ENCODE measurements around the gene OBSL1.

Gene OBSL1

DNA sequence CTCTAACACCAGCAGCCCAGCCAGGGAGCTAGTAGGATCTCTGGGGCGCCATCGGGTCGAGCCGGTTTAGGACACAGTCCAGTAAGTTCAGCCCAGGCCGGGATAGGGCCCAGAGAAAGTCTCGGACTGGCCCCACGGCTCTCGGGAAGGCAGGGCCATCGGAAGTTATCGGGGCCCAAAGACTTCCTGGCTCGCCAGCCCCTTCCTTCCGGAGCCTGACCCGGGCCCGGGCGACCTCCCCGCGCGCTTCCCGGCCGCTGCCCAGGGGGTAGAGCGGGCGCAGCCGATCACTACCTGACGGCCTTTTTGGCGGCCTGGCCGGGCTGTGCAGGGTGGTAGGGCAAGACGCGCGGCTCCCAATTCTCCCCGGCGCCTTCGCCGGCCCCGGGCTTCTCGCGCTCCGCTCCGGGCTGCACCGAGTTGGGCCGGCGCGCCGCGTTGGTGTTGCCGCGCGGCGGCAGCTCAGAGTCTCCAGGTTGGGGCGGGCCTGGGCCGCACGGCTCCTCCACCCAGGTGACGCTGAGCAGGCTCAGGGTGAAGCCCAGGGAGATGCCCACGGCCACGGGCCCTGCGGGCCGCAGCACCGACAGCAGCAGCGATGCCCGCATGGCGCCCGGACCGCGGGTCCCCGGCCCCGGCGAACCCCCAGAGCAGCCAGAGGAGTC is 28.3 kb downstream of the OBSL1 start:
- Histone ChIP-seq H3K9ac (ENCODE audit: low read depth, low read length, poor library complexity) (peak overlapping the region; percentile 88), H2AK5ac (ENCODE audit: low read depth, low read length) (no peak overlapping the region), H3K18ac (ENCODE audit: low read length) (peak overlapping the region; percentile 59), H2BK15ac (ENCODE audit: low read length) (peak overlapping the region; percentile 9), H2BK12ac (ENCODE audit: low read length) (no peak overlapping the region), H2AFZ (ENCODE audit: low read length) (peak overlapping the region; percentile 94), H3K9me3 (replicated peaks in 1 of 2; ENCODE audit: control insufficient read depth in 2 of 2, insufficient read depth in 1 of 2, low read depth in 1 of 2, low read length in 2 of 2) (no peaks in the 10 kb centered on the region), H2BK120ac (ENCODE audit: low read depth, low read length) (no peak overlapping the region), H3K36me3 (replicated peaks in 1 of 2; ENCODE audit: control insufficient read depth in 2 of 2, insufficient read depth in 2 of 2, low read length in 2 of 2) (peaks cover 13 to 41% of the 10 kb centered on the region in 2 donors), H2BK5ac (ENCODE audit: low read length) (peak overlapping the region; percentile 53), H3K4me1 (ENCODE audit: control insufficient read depth in 2 of 2, insufficient read depth in 1 of 2, low read depth in 1 of 2, low read length in 2 of 2) (peaks cover 17 to 19% of the 10 kb centered on the region in 2 donors), H3K4ac (ENCODE audit: low read length) (no peak overlapping the region), H3K4me3 (ENCODE audit: low read length in 2 of 2) (peak overlapping the region; percentile 92 to 96), H4K91ac (ENCODE audit: low read depth, low read length, poor library complexity) (no peak overlapping the region), H3K4me2 (ENCODE audit: insufficient read depth, low read length, poor library complexity, severe bottlenecking) (peak overlapping the region; percentile 96), H4K8ac (ENCODE audit: low read depth, low read length) (no peak overlapping the region), H3K23ac (ENCODE audit: low read depth, low read length, poor library complexity) (peak overlapping the region; percentile 91), H3K27ac (replicated peaks; ENCODE audit: low read length) (no peak overlapping the region), H3K79me1 (ENCODE audit: low read depth, low read length) (peaks cover 4% of the 10 kb centered on the region), H3K27me3 (ENCODE audit: control insufficient read depth in 3 of 3, insufficient read depth in 3 of 3, low read depth in 1 of 3, low read length in 3 of 3) (peaks cover 0 to 16% (median 0%) of the 10 kb centered on the region in 3 experiments), H3K14ac (ENCODE audit: low read length) (no peak overlapping the region)
- DNase-seq (ENCODE audit: low spot score), result no peak
- no CpG with 5 or more reads among the region's 66 CpGs for WGBS, 2 donors (ENCODE audit: extremely low coverage in 2 of 2, insufficient read length in 2 of 2, insufficient replicate concordance in 1 of 2)

DNA sequence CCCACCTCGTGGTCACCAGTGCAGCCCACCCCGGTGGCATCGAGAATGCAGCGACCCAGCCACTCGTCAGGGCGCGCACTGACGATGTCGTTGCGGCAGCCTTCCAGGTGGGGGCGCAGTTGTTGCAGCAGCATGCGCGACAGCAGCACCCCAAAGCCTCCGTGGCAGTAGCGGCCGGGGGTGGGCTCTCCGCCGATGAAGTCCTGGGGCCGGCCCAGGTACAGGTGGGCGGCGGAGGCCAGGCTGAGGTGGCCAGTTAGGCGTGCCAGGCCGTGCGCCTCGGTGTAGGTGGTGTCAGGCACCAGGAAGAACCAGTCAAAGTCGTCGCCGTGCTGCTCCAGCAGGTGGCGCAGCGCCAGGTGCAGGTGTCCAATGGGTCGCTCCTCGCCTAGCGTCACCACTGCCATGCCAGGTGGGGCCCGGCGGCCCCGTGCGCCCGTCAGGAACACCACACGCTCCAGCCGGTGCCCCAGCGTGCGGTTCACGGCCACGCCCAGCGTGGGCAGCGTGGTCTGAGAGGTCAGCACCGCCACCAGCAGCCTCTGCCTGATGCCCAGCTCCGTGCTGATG is 29.6 kb downstream of the OBSL1 start:
- no CpG with 5 or more reads among the region's 48 CpGs for WGBS, 2 donors (ENCODE audit: extremely low coverage in 2 of 2, insufficient read length in 2 of 2, insufficient replicate concordance in 1 of 2)
- no peak overlapping the region for H3K23ac ChIP-seq (ENCODE audit: low read depth, low read length, poor library complexity)
- H2BK5ac ChIP-seq (ENCODE audit: low read length), result no peak overlapping the region
- H3K79me1 ChIP-seq (ENCODE audit: low read depth, low read length), result peaks cover 4% of the 10 kb centered on the region
- peak overlapping the region; percentile 96 for H3K18ac ChIP-seq (ENCODE audit: low read length)
- peaks cover 23 to 28% of the 10 kb centered on the region in 2 donors for H3K4me1 ChIP-seq (ENCODE audit: control insufficient read depth in 2 of 2, insufficient read depth in 1 of 2, low read depth in 1 of 2, low read length in 2 of 2)
- no peak overlapping the region for H3K4ac ChIP-seq (ENCODE audit: low read length)
- peak overlapping the region; percentile 47 for H2AK5ac ChIP-seq (ENCODE audit: low read depth, low read length)
- H2BK120ac ChIP-seq (ENCODE audit: low read depth, low read length), result no peak overlapping the region
- no peak overlapping the region for H4K91ac ChIP-seq (ENCODE audit: low read depth, low read length, poor library complexity)
- H2AFZ ChIP-seq (ENCODE audit: low read length), result peak overlapping the region; percentile 75
- H4K8ac ChIP-seq (ENCODE audit: low read depth, low read length), result no peak overlapping the region
- peaks cover 0 to 16% (median 0%) of the 10 kb centered on the region in 3 experiments for H3K27me3 ChIP-seq (ENCODE audit: control insufficient read depth in 3 of 3, insufficient read depth in 3 of 3, low read depth in 1 of 3, low read length in 3 of 3)
- no peak overlapping the region for H2BK12ac ChIP-seq (ENCODE audit: low read length)
- H3K14ac ChIP-seq (ENCODE audit: low read length), result no peak overlapping the region
- no peaks in the 10 kb centered on the region for H3K9me3 ChIP-seq (replicated peaks in 1 of 2; ENCODE audit: control insufficient read depth in 2 of 2, insufficient read depth in 1 of 2, low read depth in 1 of 2, low read length in 2 of 2)
- peak overlapping the region; percentile 86 for H3K4me2 ChIP-seq (ENCODE audit: insufficient read depth, low read length, poor library complexity, severe bottlenecking)
- peaks cover 13 to 32% of the 10 kb centered on the region in 2 donors for H3K36me3 ChIP-seq (replicated peaks in 1 of 2; ENCODE audit: control insufficient read depth in 2 of 2, insufficient read depth in 2 of 2, low read length in 2 of 2)
- peak; percentile 78 for DNase-seq (ENCODE audit: low spot score)
- peak overlapping the region in 1 of 2 donors; percentile 65 for H3K4me3 ChIP-seq (ENCODE audit: low read length in 2 of 2)
- H3K9ac ChIP-seq (ENCODE audit: low read depth, low read length, poor library complexity), result peak overlapping the region; percentile 82
- peak overlapping the region; percentile 84 for H2BK15ac ChIP-seq (ENCODE audit: low read length)
- no peak overlapping the region for H3K27ac ChIP-seq (replicated peaks; ENCODE audit: low read length)

DNA sequence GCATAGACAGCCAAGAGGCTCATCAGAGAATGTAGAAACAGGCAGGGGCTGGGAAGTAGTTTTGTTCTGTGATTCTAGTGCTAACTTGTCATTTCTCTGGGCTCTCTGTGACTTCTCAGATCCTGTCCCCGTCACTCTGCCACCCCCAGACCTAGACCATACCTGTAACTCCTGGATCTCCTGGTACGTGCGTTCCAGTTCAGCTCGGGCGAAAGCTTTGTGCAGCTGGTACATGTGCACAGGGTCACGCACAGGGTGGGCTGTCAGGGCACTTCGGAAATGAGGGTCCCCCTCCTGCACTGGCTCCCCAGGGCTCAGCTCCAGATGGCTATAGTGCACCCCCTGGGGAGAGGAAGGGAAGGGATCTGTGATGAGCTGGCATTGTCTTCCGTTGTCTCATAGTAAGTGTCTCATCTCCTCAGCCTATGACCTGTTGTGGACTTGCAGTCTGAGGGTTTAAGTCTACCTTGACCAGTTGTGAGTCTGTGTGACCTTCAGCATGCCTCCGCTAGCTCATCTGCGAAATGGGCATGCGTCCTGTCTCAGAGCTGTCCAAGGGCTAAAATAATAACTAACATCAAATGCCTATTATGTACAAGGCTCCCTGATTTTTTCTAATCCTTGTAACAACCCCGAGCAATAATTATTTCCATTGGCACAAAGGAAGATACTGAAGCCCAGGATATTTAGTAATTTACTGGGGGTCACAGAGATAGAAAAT is 30.4 kb downstream of the OBSL1 start:
- Histone ChIP-seq H3K4me3 (ENCODE audit: low read length in 2 of 2) (peak overlapping the region in 1 of 2 donors; percentile 50), H3K27me3 (ENCODE audit: control insufficient read depth in 3 of 3, insufficient read depth in 3 of 3, low read depth in 1 of 3, low read length in 3 of 3) (peaks cover 0 to 16% (median 0%) of the 10 kb centered on the region in 3 experiments), H2BK120ac (ENCODE audit: low read depth, low read length) (no peak overlapping the region)

More for the DNA sequence above, 30.4 kb downstream of the OBSL1 start:
- Histone ChIP-seq H2AFZ (ENCODE audit: low read length) (no peak overlapping the region), H3K14ac (ENCODE audit: low read length) (no peak overlapping the region), H3K9ac (ENCODE audit: low read depth, low read length, poor library complexity) (no peak overlapping the region), H4K91ac (ENCODE audit: low read depth, low read length, poor library complexity) (no peak overlapping the region), H3K18ac (ENCODE audit: low read length) (no peak overlapping the region), H2BK15ac (ENCODE audit: low read length) (no peak overlapping the region), H3K4me2 (ENCODE audit: insufficient read depth, low read length, poor library complexity, severe bottlenecking) (no peak overlapping the region), H3K23ac (ENCODE audit: low read depth, low read length, poor library complexity) (no peak overlapping the region), H4K8ac (ENCODE audit: low read depth, low read length) (no peak overlapping the region), H2BK5ac (ENCODE audit: low read length) (no peak overlapping the region), H2BK12ac (ENCODE audit: low read length) (no peak overlapping the region), H3K27ac (replicated peaks; ENCODE audit: low read length) (no peak overlapping the region), H3K79me1 (ENCODE audit: low read depth, low read length) (peaks cover 4% of the 10 kb centered on the region), H3K4ac (ENCODE audit: low read length) (no peak overlapping the region), H2AK5ac (ENCODE audit: low read depth, low read length) (no peak overlapping the region), H3K4me1 (ENCODE audit: control insufficient read depth in 2 of 2, insufficient read depth in 1 of 2, low read depth in 1 of 2, low read length in 2 of 2) (peaks cover 23 to 28% of the 10 kb centered on the region in 2 donors), H3K36me3 (replicated peaks in 1 of 2; ENCODE audit: control insufficient read depth in 2 of 2, insufficient read depth in 2 of 2, low read length in 2 of 2) (peaks cover 13 to 32% of the 10 kb centered on the region in 2 donors), H3K9me3 (replicated peaks in 1 of 2; ENCODE audit: control insufficient read depth in 2 of 2, insufficient read depth in 1 of 2, low read depth in 1 of 2, low read length in 2 of 2) (no peaks in the 10 kb centered on the region)
- WGBS, 2 donors (ENCODE audit: extremely low coverage in 2 of 2, insufficient read length in 2 of 2, insufficient replicate concordance in 1 of 2), result no CpG with 5 or more reads among the region's 12 CpGs
- no peak for DNase-seq (ENCODE audit: low spot score)
